GM23338 (cell line): ENCODE measurements around the gene DOCK1. TPM values are rescaled to one million over a fixed set of nuclear protein-coding genes. Genes with fewer than 3 reads are reported as not detected.

Source experiments
- ATAC-seq: fragments of 200-7000 bp; cut with Tn5 transposase; 3 replicates; pipeline ENCODE4 v1.9.1; 2020
- DNase-seq: peaks from one replicate; pipeline ENCODE4 v3.0.0-alpha.2; 2015; ENCODE audit warnings: low spot score
- H2AFZ ChIP-seq: fragments of 200-600 bp; sonication (generic); 2 replicates; pipeline ENCODE4 v1.8.0; 2016; ENCODE audit warnings: antibody characterized with exemption, mild to moderate bottlenecking, moderate library complexity
- H3F3A ChIP-seq: fragments of 200-600 bp; sonication (generic); replicated peaks from 2 replicates; pipeline ENCODE4 v1.8.0; 2017; ENCODE audit warnings: antibody characterized with exemption, mixed run types, low read depth
- H3K27ac ChIP-seq: fragments of 200-600 bp; sonication (generic); 2 replicates; pipeline ENCODE4 v1.6.1; 2016; ENCODE audit warnings: low read depth
- H3K27me3 ChIP-seq: fragments of 200-600 bp; sonication (generic); 2 replicates; pipeline ENCODE4 v1.8.0; 2016; ENCODE audit warnings: mild to moderate bottlenecking, mixed run types, moderate library complexity; ENCODE audit not compliant: insufficient read depth
- H3K36me3 ChIP-seq: fragments of 200-600 bp; sonication (generic); 2 replicates; pipeline ENCODE4 v1.8.0; 2016; ENCODE audit warnings: mild to moderate bottlenecking; ENCODE audit not compliant: insufficient read depth
- H3K4me1 ChIP-seq: fragments of 200-600 bp; sonication (generic); 2 replicates; pipeline ENCODE4 v1.8.0; 2016; ENCODE audit warnings: mild to moderate bottlenecking, moderate library complexity; ENCODE audit not compliant: insufficient read depth
- H3K4me2 ChIP-seq: fragments of 200-600 bp; sonication (generic); 2 replicates; pipeline ENCODE4 v1.7.1; 2017; ENCODE audit warnings: mixed run types
- H3K4me3 ChIP-seq: fragments of 200-600 bp; sonication (generic); 2 replicates; pipeline ENCODE4 v1.6.1; 2016; ENCODE audit warnings: mixed run types
- H3K79me2 ChIP-seq: fragments of 200-600 bp; sonication (generic); replicated peaks from 2 replicates; pipeline ENCODE4 v1.8.0; 2017; ENCODE audit warnings: mild to moderate bottlenecking; ENCODE audit not compliant: insufficient read depth
- H3K9me2 ChIP-seq: fragments of 200-600 bp; sonication (generic); 2 replicates; pipeline ENCODE4 v1.8.0; 2017; ENCODE audit not compliant: insufficient read depth
- H4K20me1 ChIP-seq: fragments of 200-600 bp; sonication (generic); replicated peaks from 2 replicates; pipeline ENCODE4 v1.8.0; 2017; ENCODE audit warnings: mild to moderate bottlenecking; ENCODE audit not compliant: insufficient read depth
- H3K27ac Mint-ChIP-seq: 2 replicates; pipeline ENCODE4 v1.8.0; 2020; ENCODE audit warnings: inconsistent platforms, mild to moderate bottlenecking, moderate library complexity, mixed read lengths
- H3K27me3 Mint-ChIP-seq: 3 replicates; pipeline ENCODE4 v1.8.0; 2022; ENCODE audit warnings: low read depth, mild to moderate bottlenecking, moderate library complexity, mixed read lengths, inconsistent platforms; ENCODE audit not compliant: insufficient read depth, poor library complexity
- H3K36me3 Mint-ChIP-seq: 3 replicates; pipeline ENCODE4 v1.8.0; 2021; ENCODE audit warnings: low read depth, mild to moderate bottlenecking, inconsistent platforms, moderate library complexity, mixed read lengths
- H3K4me1 Mint-ChIP-seq: 3 replicates; pipeline ENCODE4 v1.8.0; 2020; ENCODE audit warnings: mild to moderate bottlenecking, inconsistent platforms, mixed read lengths
- H3K4me3 Mint-ChIP-seq: 3 replicates; pipeline ENCODE4 v1.8.0; 2021; ENCODE audit warnings: moderate library complexity, mild to moderate bottlenecking, inconsistent platforms, mixed read lengths
- H3K9me3 Mint-ChIP-seq: 3 replicates; pipeline ENCODE4 v1.8.0; 2020; ENCODE audit warnings: moderate library complexity, mild to moderate bottlenecking, inconsistent platforms, mixed read lengths
- CREB1 ChIP-seq: fragments of 250-450 bp; sonication (Bioruptor Pico); IDR thresholded peaks from 2 replicates; pipeline ENCODE4 v1.5.0; 2020; ENCODE audit warnings: low read depth, mild to moderate bottlenecking, moderate library complexity
- CTCF ChIP-seq, 2 experiments: fragments of 200-600 bp in 1 of 2; sonication (generic) in 1 of 2; conservative IDR thresholded peaks; 2 replicates each; pipeline versions ENCODE4 v1.5.1 to v1.6.1; 2016 to 2017; ENCODE audit warnings: antibody characterized with exemption in 2 of 2, low read depth in 2 of 2, mild to moderate bottlenecking in 2 of 2, moderate library complexity in 1 of 2
- ETS1 ChIP-seq: IDR thresholded peaks from 2 replicates; pipeline ENCODE4 v1.6.1; 2016; ENCODE audit warnings: antibody characterized with exemption
- EZH2 ChIP-seq: fragments of 200-600 bp; sonication (generic); IDR thresholded peaks from one replicate; pipeline ENCODE4 v1.8.0; 2017; ENCODE audit warnings: antibody characterized with exemption, mild to moderate bottlenecking, low read depth; ENCODE audit not compliant: unreplicated experiment
- EZH2phosphoT487 ChIP-seq: fragments of 200-600 bp; sonication (generic); IDR thresholded peaks from one replicate; pipeline ENCODE4 v1.8.1; 2018; ENCODE audit warnings: antibody characterized with exemption; ENCODE audit not compliant: unreplicated experiment
- JUNB ChIP-seq: IDR thresholded peaks from one replicate; pipeline ENCODE4 v1.6.1; 2016; ENCODE audit warnings: antibody characterized with exemption; ENCODE audit not compliant: unreplicated experiment
- NANOG ChIP-seq: IDR thresholded peaks from 2 replicates; pipeline ENCODE4 v1.6.1; 2016; ENCODE audit warnings: antibody characterized with exemption, borderline replicate concordance
- POLR2AphosphoS5 ChIP-seq: IDR thresholded peaks from 2 replicates; pipeline ENCODE4 v1.6.1; 2016; ENCODE audit warnings: antibody characterized with exemption, low read depth
- REST ChIP-seq: IDR thresholded peaks from one replicate; pipeline ENCODE4 v1.6.1; 2018; ENCODE audit warnings: antibody characterized with exemption; ENCODE audit not compliant: unreplicated experiment
- STAT1 ChIP-seq: IDR thresholded peaks from one replicate; pipeline ENCODE4 v1.6.1; 2016; ENCODE audit warnings: antibody characterized with exemption; ENCODE audit not compliant: unreplicated experiment
- ZNF114 ChIP-seq: fragments of 250-450 bp; sonication (Bioruptor Pico); IDR thresholded peaks from 2 replicates; pipeline ENCODE4 v1.5.0; 2020; ENCODE audit warnings: mild to moderate bottlenecking, moderate library complexity
- ZNF331 ChIP-seq: fragments of 250-450 bp; sonication (Bioruptor Pico); IDR thresholded peaks from 2 replicates; pipeline ENCODE4 v1.5.0; 2020; ENCODE audit warnings: low read depth, mild to moderate bottlenecking, moderate library complexity
- ZNF462 ChIP-seq: fragments of 250-450 bp; sonication (Bioruptor Pico); IDR thresholded peaks from 2 replicates; pipeline ENCODE4 v1.5.0; 2020; ENCODE audit warnings: mild to moderate bottlenecking, moderate library complexity
- polyA plus RNA-seq: library from polyadenylated mRNA; unstranded; fragments of >200 nt; fragmentation: Nextera tagmentation; extraction: Ambion mirVana; gene quantifications from 2 replicates; pipeline ENCODE4 v1.2.1, GENCODE V29; 2016
- total RNA-seq: library from RNA; depleted of rRNA; stranded (reverse); fragments of >200 nt; shearing (Covaris generic); gene quantifications from 2 replicates; pipeline ENCODE4 v1.2.3, GENCODE V29; 2014

The DOCK1 gene
- total and polyA plus RNA-seq, 2 experiments from 2014 or later, result 13.2 to 55.3 TPM

- Mint-ChIP-seq H3K27ac (no peak overlapping the region), H3K4me1 (peaks cover 5% of the 10 kb centered on the region; the same call in 2 of the 3 replicates), H3K4me3 (no peak overlapping the region), H3K9me3 (no peaks in the 10 kb centered on the region), H3K27me3 (peaks cover 9% of the 10 kb centered on the region), H3K36me3 (peaks cover 15% of the 10 kb centered on the region)
- no peak for DNase-seq
- no peaks in the 10 kb centered on the region for H3K79me2 ChIP-seq
- H3F3A ChIP-seq, result no peaks in the 10 kb centered on the region
- H3K4me2 ChIP-seq, result no peak overlapping the region
- H3K4me3 ChIP-seq, result no peak overlapping the region
- H3K4me1 ChIP-seq, result no peaks in the 10 kb centered on the region
- no peaks in the 10 kb centered on the region for H3K36me3 ChIP-seq
- no peak overlapping the region for H2AFZ ChIP-seq
- no peaks in the 10 kb centered on the region for H4K20me1 ChIP-seq
- no peaks in the 10 kb centered on the region for H3K9me2 ChIP-seq
- no peak for TF ChIP-seq NANOG
- TF ChIP-seq EZH2phosphoT487, result no peak
- no peak for TF ChIP-seq ZNF114 (CRISPR knock-in tag)
- no peak for TF ChIP-seq JUNB
- TF ChIP-seq ZNF331, result no peak
- no peak for TF ChIP-seq CTCF (conservative IDR thresholded peaks at IDR 0.05; ENCODE audit: low read depth in 2 of 2)
- no peak for TF ChIP-seq CREB1
- no peak for TF ChIP-seq STAT1
- TF ChIP-seq REST, result no peak
- TF ChIP-seq POLR2AphosphoS5, result no peak
- no peak for TF ChIP-seq EZH2
- no peak for TF ChIP-seq ZNF462
- no peak for TF ChIP-seq ETS1
- no peak overlapping the region for H3K27ac ChIP-seq
- no peak for ATAC-seq
- H3K27me3 ChIP-seq, result no peaks in the 10 kb centered on the region
Observed at GRCh38 chr10:127417686-127418401, 512.6 kb downstream of the DOCK1 start.
